Measurements from ENCODE around the gene DAB2IP. TPM values are rescaled to one million over a fixed set of nuclear protein-coding genes. Genes with fewer than 3 reads are reported as not detected.
"Not testable (repeated sequence)": the region's sequence is repeated elsewhere in the genome, so short reads cannot be mapped to it uniquely, and the experiment has no call there.

The DAB2IP gene
- total and polyA plus RNA-seq, 4 donors: 2.3 to 13.1 (median 5.4) TPM

GRCh38 chr9:121792476-121792875 lies 141.0 kb downstream of the DAB2IP start:
- not testable (repeated sequence) for H3K27me3 ChIP-seq (ENCODE audit: control insufficient read depth in 4 of 4, insufficient read depth in 4 of 4, low read length in 3 of 4)
- 95% methylated on average over 10 of the region's 10 CpGs for WGBS

GRCh38 chr9:121794334-121794733 lies 142.9 kb downstream of the DAB2IP start:
- H3K4me1 ChIP-seq (ENCODE audit: control insufficient read depth in 4 of 4, insufficient read depth in 4 of 4, low read length in 3 of 4); H3K27ac ChIP-seq (ENCODE audit: low read depth in 1 of 2, low read length in 2 of 2); H3K4me3 ChIP-seq (ENCODE audit: low read depth in 1 of 3, low read length in 3 of 3); DNase-seq (ENCODE audit: low spot score); H3K9ac ChIP-seq (ENCODE audit: low read depth in 1 of 2, low read length in 2 of 2); H3K27me3 ChIP-seq (ENCODE audit: control insufficient read depth in 4 of 4, insufficient read depth in 4 of 4, low read length in 3 of 4); H3K36me3 ChIP-seq (ENCODE audit: control insufficient read depth in 4 of 4, insufficient read depth in 3 of 4, low read depth in 1 of 4, low read length in 3 of 4); H3K9me3 ChIP-seq (ENCODE audit: control insufficient read depth in 4 of 4, low read length in 3 of 4): not testable (repeated sequence)
- 88% methylated on average over 6 of the region's 6 CpGs for WGBS

More at GRCh38 chr9:121792476-121792875, 141.0 kb downstream of the DAB2IP start:
- not testable (repeated sequence) for H3K9me3 ChIP-seq (ENCODE audit: control insufficient read depth in 4 of 4, low read length in 3 of 4); H3K27ac ChIP-seq (ENCODE audit: low read depth in 1 of 2, low read length in 2 of 2); H3K36me3 ChIP-seq (ENCODE audit: control insufficient read depth in 4 of 4, insufficient read depth in 3 of 4, low read depth in 1 of 4, low read length in 3 of 4); H3K9ac ChIP-seq (ENCODE audit: low read depth in 1 of 2, low read length in 2 of 2); H3K4me3 ChIP-seq (ENCODE audit: low read depth in 1 of 3, low read length in 3 of 3); DNase-seq (ENCODE audit: low spot score); H3K4me1 ChIP-seq (ENCODE audit: control insufficient read depth in 4 of 4, insufficient read depth in 4 of 4, low read length in 3 of 4)

DNA sequence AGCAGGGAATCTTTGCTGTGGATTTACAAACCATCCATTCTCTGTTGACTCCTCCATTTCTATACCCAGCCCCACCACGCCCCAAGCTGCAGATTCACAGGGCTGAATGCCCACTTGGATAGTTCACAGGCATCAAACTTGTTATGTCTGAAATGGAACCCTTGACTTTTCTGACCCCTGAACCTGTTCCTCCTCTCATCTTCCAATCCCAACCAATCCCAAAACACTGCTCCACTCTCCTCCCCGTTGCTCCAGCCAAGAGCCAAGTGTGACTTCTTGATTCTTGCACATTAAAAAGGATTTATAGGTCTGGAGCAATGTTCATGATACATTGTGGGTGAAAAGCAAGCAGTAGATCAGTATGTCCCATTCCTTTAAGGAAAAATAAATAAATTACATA lies 145.6 kb downstream of the DAB2IP start:
- H3K4me3 ChIP-seq (ENCODE audit: low read depth in 1 of 3, low read length in 3 of 3): no peak overlapping the region
- H3K27ac ChIP-seq (ENCODE audit: low read depth in 1 of 2, low read length in 2 of 2): no peak overlapping the region
- no peak overlapping the region for H3K9ac ChIP-seq (ENCODE audit: low read depth in 1 of 2, low read length in 2 of 2)
- 86% methylated on average over 2 of the region's 2 CpGs for WGBS
- DNase-seq (ENCODE audit: low spot score): peak; percentile 28
- H3K4me1 ChIP-seq (ENCODE audit: control insufficient read depth in 4 of 4, insufficient read depth in 4 of 4, low read length in 3 of 4): no peaks in the 10 kb centered on the region
- TF ChIP-seq HNF4G (IDR thresholded peaks at IDR 0.05): no peak
- TF ChIP-seq RAD21 (IDR thresholded peaks at IDR 0.05): no peak
- no peak for TF ChIP-seq EGR1 (IDR thresholded peaks at IDR 0.05; ENCODE audit: low read depth in 2 of 2)
- no peak for TF ChIP-seq HNF4A (conservative IDR thresholded peaks at IDR 0.05)
- TF ChIP-seq NR2F2 (IDR thresholded peaks at IDR 0.05): no peak
- no peak for TF ChIP-seq FOXA2 (IDR thresholded peaks at IDR 0.05)
- TF ChIP-seq, protein P1, sequence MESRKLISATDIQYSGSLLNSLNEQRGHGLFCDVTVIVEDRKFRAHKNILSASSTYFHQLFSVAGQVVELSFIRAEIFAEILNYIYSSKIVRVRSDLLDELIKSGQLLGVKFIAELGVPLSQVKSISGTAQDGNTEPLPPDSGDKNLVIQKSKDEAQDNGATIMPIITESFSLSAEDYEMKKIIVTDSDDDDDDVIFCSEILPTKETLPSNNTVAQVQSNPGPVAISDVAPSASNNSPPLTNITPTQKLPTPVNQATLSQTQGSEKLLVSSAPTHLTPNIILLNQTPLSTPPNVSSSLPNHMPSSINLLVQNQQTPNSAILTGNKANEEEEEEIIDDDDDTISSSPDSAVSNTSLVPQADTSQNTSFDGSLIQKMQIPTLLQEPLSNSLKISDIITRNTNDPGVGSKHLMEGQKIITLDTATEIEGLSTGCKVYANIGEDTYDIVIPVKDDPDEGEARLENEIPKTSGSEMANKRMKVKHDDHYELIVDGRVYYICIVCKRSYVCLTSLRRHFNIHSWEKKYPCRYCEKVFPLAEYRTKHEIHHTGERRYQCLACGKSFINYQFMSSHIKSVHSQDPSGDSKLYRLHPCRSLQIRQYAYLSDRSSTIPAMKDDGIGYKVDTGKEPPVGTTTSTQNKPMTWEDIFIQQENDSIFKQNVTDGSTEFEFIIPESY (IDR thresholded peaks at IDR 0.05): no peak
- no peak for TF ChIP-seq YY1 (IDR thresholded peaks at IDR 0.05)
- no peak for TF ChIP-seq TAF1 (conservative IDR thresholded peaks at IDR 0.05)
- no peak for TF ChIP-seq GABPA (IDR thresholded peaks at IDR 0.05 in 1 of 2, conservative IDR thresholded peaks at IDR 0.05 in 1 of 2)
- no peak for TF ChIP-seq RXRA (IDR thresholded peaks at IDR 0.05)
- H3K27me3 ChIP-seq (ENCODE audit: control insufficient read depth in 4 of 4, insufficient read depth in 4 of 4, low read length in 3 of 4): no peaks in the 10 kb centered on the region
- no peaks in the 10 kb centered on the region for H3K9me3 ChIP-seq (ENCODE audit: control insufficient read depth in 4 of 4, low read length in 3 of 4)
- H3K36me3 ChIP-seq (ENCODE audit: control insufficient read depth in 4 of 4, insufficient read depth in 3 of 4, low read depth in 1 of 4, low read length in 3 of 4): no peaks in the 10 kb centered on the region

GRCh38 chr9:121798941-121799340 lies 147.5 kb downstream of the DAB2IP start:
- H3K4me1 ChIP-seq (ENCODE audit: control insufficient read depth in 4 of 4, insufficient read depth in 4 of 4, low read length in 3 of 4): no peaks in the 10 kb centered on the region
- H3K27me3 ChIP-seq (ENCODE audit: control insufficient read depth in 4 of 4, insufficient read depth in 4 of 4, low read length in 3 of 4): no peaks in the 10 kb centered on the region
- H3K9ac ChIP-seq (ENCODE audit: low read depth in 1 of 2, low read length in 2 of 2): no peak overlapping the region
- no peaks in the 10 kb centered on the region for H3K9me3 ChIP-seq (ENCODE audit: control insufficient read depth in 4 of 4, low read length in 3 of 4)
- no peak overlapping the region for H3K27ac ChIP-seq (ENCODE audit: low read depth in 1 of 2, low read length in 2 of 2)
- peak; percentile 13 for DNase-seq (ENCODE audit: low spot score)
- no peak overlapping the region for H3K4me3 ChIP-seq (ENCODE audit: low read depth in 1 of 3, low read length in 3 of 3)
- no peaks in the 10 kb centered on the region for H3K36me3 ChIP-seq (ENCODE audit: control insufficient read depth in 4 of 4, insufficient read depth in 3 of 4, low read depth in 1 of 4, low read length in 3 of 4)
- WGBS: 75% methylated on average over 5 of the region's 5 CpGs
- TF ChIP-seq CTCF (IDR thresholded peaks at IDR 0.05; ENCODE audit: low read depth, low read length, missing input control) (no peak), YY1 (IDR thresholded peaks at IDR 0.05) (no peak), HNF4A (conservative IDR thresholded peaks at IDR 0.05) (no peak), FOXA1 (IDR thresholded peaks at IDR 0.05) (no peak), RAD21 (IDR thresholded peaks at IDR 0.05) (no peak), HNF4G (IDR thresholded peaks at IDR 0.05) (no peak)
- TF ChIP-seq, protein P2, sequence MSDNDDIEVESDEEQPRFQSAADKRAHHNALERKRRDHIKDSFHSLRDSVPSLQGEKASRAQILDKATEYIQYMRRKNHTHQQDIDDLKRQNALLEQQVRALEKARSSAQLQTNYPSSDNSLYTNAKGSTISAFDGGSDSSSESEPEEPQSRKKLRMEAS (IDR thresholded peaks at IDR 0.05): no peak
- TF ChIP-seq, protein P1 (IDR thresholded peaks at IDR 0.05): no peak
- TF ChIP-seq, protein P3, sequence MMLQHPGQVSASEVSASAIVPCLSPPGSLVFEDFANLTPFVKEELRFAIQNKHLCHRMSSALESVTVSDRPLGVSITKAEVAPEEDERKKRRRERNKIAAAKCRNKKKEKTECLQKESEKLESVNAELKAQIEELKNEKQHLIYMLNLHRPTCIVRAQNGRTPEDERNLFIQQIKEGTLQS (IDR thresholded peaks at IDR 0.05): no peak

Measured in liver (tissue), 9 donors.